Retinal pigment epithelial cell (primary cell): ENCODE data around the gene SDHB.

ENCODE experiments used
- DNase-seq: peaks from one replicate; pipeline ENCODE4 v3.0.0-alpha.2; 2010; ENCODE audit warnings: low read depth
- H3K4me3 ChIP-seq: 2 replicates; pipeline ENCODE4 v1.5.1; 2011; ENCODE audit warnings: mild to moderate bottlenecking, low read length, control low read depth, moderate library complexity
- CTCF ChIP-seq: conservative IDR thresholded peaks from 2 replicates; pipeline ENCODE4 v1.5.1; 2011; ENCODE audit warnings: low read depth, low read length, control low read depth, inconsistent platforms

The SDHB gene

DNA sequence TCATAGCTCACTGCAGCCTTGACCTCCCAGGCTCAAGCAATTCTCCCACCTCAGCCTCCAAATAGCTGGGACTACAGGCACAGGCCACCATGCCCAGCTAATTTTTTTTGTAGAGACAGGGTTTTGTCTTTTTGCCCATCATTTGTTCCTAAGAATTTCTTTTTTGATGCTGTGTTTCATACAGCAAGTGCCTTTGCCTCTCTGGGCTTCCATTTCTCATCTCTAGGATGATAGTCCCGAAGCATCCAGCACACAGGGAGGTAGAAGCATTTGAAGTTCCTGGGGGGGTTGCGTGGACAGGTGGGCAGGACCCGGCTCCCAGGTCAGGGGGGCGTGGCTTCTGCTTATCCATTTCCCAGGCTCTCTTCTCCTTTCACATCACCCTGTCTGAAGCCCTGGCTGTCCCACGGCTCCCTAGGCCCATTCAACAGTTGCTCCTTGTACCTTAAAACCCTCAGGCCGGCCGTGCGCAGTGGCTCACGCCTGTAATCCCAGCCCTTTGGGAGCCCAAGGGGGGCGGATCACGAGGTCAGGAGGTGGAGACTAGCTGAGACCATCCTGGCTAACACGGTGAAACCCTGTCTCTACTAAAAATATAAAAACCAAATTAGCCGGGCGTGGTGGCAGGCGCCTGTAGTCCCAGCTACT is 45.5 kb downstream of the SDHB start:
- no peak for DNase-seq
- TF ChIP-seq CTCF = no peak
- H3K4me3 ChIP-seq = no peak overlapping the region

DNA sequence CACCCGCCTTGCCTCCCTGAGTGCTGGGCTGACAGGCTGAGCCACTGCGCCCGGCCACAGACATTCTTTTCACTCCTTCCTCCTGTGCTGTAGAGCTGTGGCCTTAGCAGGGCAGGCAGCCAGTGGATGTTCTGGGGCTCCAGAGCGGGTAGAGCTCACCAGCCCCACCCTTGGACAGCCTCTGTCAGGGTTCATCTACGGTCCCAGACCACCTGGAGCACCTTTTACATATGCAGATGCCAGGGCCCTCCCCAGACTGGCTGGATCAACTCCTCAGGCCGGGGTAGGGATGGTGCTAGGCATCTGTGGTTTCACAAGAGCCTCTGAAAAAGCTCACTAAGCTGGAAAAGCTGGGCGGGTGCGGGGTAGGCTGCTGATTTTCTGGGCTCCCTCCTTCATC is 46.7 kb downstream of the SDHB start:
- DNase-seq = no peak
- no peak for TF ChIP-seq CTCF
- H3K4me3 ChIP-seq = no peak overlapping the region

GRCh38 chr1:17005365-17005740 is 48.5 kb downstream of the SDHB start:
- DNase-seq = no peak
- TF ChIP-seq CTCF = no peak

DNA sequence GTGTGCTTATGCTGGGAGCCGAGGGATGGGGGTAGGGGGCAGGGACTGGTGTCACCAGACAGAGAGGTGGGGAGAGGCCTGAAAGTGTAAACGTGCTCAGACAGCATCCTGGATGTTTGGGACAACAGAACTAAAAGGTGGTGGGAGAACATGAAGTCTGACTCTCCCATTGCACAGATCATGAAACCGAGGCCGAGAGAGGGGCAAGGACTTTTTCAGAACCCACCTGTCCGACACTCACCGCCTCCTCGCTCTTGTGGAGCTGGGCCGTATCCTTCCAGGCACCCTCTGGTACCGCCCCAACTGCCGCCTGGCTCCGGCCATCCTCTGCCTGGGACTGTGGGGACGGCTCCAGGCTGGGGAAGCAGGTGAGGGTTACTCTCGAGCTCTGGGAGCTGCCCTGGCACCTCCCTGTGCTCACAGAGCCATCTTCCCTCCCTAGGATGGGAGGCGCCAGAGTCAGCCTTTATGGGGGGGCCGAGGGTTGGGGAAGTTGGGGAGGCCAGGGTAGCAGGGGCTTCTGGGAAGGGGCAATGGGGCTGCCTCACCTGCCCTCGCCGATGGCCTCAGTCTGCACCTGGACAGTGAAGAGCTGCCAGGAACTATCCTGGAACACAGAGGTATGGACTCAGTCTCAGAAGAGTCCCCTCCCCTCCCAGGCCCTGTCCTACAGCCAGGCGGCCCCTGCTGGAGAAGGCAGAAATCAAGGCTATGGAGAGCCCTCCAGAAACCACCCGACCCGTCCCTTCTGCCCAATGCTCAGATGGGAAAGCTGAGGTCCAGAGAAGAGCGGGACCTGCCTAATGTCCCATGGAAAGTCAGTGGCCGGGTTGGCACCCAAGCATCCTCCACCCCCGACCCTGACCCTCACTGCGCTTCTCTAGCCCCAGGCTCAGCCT is 49.1 kb downstream of the SDHB start:
- H3K4me3 ChIP-seq = no peak overlapping the region
- no peak for DNase-seq
- TF ChIP-seq CTCF = peak; percentile 29

More at GRCh38 chr1:17005365-17005740, 48.5 kb downstream of the SDHB start:
- no peak overlapping the region for H3K4me3 ChIP-seq

DNA sequence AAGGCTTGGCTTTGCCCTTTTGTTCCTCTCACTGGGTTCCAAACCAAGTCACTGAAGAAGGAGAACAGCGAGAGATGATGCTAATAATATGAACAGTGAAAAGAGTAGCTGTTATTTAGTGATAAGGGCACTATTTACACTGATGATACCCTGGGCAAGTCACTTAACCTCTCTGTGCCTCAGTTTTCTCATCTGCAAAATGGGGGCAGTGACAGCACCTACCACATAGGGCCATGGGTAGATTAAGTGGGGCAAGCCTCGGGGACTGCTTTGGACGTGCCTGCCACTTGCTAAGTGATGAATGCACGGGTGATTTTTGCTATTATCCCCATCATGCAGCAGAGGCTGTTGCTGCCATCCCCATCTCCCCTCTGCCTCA is 51.3 kb downstream of the SDHB start:
- H3K4me3 ChIP-seq = no peak overlapping the region
- no peak for TF ChIP-seq CTCF
- DNase-seq = no peak

DNA sequence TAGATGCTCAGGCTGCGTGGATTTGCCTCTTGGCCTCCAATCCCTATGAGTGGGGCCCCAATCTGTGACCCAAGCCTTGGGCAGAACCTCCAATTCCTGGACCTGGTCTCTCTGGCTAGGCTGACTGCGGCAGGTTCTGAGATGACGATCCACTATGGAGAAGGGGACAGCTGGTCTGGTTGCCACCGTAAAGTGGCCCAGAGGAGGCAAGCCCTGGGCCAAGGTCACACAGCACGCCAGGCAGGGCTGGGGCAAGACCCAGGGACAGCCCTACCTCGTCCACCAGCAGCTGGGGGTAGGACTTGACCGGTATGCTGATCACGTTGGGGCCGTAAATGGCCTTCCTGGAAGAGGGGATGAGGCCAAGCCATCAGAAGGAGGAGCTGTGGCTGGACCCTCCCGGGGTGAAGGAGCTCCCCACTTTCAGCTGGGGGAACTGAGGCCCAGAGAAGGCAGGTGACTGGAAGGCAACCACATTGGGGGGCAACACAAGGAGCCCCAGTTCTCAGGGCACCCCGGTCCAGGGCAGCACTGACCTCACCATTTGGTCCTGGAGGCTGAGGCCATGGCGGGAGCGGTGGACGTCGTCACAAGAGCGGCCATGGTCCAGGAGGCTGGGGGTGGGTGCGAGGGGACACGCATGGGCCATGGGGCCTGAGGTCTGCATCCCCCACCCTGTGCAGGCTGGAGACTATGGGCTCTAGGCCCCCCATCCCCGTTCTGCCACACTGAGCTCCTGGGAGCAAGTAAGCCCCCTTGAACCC is 51.9 kb downstream of the SDHB start:
- H3K4me3 ChIP-seq = no peak overlapping the region
- no peak for TF ChIP-seq CTCF
- no peak for DNase-seq
